ENCODE data around the gene PLSCR1.

DNA sequence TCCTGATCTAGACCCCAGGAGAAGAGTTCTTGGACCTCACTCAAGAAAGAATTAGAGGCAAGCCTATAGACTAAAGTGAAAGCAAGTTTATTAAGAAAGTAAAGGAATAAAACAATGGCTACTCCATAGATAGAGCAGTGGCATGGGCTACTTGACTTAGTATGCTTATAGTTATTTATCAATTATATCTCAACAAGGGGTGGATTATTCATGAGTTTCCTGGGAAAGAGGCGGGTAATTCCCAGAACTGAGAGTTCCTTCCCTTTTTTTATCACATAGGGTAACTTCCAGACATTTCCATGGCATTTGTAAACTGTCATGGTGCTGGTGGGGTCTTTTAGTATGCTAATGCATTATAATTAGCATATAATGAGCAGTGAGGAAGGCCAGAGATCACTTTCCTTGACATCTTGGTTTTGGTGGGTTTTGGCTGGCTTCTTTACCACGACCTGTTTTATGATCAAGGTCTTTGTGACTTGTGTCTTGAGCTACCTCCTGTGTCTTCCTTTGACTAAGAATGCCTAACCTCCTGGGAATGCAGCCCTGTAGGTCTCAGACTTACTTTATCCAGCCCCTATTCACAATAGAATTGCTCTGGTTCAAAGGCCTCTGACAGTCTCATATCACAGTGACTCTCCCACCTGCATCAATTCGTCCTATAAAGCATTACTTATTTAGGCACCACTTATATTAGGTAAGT is 39.8 kb downstream of the PLSCR1 start:
- no peak for TF ChIP-seq POLR2A (IDR thresholded peaks at IDR 0.05)
- TF ChIP-seq, protein P1, sequence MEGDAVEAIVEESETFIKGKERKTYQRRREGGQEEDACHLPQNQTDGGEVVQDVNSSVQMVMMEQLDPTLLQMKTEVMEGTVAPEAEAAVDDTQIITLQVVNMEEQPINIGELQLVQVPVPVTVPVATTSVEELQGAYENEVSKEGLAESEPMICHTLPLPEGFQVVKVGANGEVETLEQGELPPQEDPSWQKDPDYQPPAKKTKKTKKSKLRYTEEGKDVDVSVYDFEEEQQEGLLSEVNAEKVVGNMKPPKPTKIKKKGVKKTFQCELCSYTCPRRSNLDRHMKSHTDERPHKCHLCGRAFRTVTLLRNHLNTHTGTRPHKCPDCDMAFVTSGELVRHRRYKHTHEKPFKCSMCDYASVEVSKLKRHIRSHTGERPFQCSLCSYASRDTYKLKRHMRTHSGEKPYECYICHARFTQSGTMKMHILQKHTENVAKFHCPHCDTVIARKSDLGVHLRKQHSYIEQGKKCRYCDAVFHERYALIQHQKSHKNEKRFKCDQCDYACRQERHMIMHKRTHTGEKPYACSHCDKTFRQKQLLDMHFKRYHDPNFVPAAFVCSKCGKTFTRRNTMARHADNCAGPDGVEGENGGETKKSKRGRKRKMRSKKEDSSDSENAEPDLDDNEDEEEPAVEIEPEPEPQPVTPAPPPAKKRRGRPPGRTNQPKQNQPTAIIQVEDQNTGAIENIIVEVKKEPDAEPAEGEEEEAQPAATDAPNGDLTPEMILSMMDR (IDR thresholded peaks at IDR 0.05), result no peak
